IPS DF 4.7 (cell line): ENCODE measurements around the gene JMJD1C.

ENCODE experiments used
- DNase-seq: peaks from one replicate; pipeline ENCODE4 v3.0.0-alpha.2; 2013; ENCODE audit warnings: low spot score; ENCODE audit errors: extremely low read depth

Gene JMJD1C

GRCh38 chr10:63133821-63134557, 331.8 kb downstream of the JMJD1C start:
- no peak for DNase-seq

DNA sequence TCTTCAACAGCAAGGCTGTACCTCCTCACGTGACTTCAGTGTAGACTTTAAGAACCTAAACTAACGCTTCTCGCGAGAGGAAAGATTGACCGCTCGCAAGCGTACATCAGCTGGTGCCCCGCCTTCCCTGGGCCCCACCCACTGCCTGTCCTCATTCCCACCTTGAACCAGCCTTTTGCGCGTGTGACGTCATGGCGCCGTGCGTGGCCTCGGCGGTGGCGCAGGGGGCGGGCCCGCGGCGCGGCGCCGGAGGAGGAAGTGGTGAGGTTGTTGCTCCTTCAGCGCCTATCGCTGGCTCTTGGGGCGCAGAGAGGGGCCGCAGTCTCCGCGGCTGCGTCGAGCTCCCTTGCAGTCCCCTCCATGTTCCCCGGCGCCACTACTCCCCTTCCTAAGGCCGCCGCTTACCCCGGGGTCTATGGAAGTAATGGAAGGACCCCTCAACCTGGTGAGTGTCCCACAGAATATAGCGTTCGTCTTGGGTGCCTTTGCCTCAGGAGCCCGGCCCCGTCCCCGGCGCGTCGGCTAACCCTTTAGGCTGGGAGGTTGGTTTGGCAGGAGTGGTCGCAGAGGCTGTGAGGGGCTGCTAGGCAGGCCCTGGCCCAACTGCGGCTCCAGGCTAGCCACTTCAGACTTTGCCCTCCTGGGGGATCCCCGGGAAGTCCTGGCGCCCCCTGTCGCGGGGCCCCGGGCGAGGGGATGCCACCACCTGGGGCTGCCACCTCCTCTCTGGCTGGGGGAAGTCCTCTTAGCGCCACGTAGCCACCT, 332.5 kb downstream of the JMJD1C start, which contains the start of gene NRBF2:
NRBF2 (plus strand) TSS at position 273 of the 765 bp plus-strand sequence; CDS start at position 416, 143 bp downstream.
- peak; percentile 96 for DNase-seq

DNA sequence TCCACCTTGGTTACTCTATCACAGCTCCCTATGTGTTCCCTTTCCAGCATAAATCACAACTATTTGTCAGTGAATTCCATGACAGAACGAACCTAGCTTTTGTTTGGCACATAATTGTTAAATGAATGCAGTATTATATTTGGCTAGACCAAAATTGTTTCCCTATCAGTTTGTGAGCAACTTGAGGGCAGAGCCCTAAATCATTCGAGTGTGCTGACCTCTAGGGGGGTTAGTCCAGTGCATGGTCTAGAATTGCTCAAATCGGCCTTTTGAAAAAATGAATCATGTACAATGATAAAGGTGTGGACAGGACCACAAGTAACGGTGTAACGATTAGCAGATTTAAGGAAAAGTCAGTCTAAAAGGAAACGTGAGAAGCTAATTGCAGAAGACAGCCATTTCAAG, 333.1 kb downstream of the JMJD1C start:
- DNase-seq = no peak

DNA sequence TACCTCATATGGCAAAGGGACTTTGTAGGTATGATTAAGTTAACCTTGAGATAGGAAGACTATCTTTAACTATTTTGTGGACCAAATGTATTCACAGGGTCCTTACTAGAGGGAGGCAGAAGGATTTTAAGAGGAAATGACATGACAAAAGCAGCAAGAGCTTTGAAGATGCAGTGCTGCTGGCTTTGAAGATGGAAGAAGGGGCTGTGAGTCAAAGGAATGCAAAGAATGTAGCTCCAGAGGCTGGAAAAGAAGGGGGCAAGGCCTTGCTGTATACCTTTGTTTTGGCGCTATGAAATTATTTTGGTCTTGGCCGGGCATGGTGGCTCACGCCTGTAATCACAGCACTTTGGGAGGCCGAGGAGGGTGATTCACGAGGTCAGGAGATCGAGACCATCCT, 335.9 kb downstream of the JMJD1C start:
- DNase-seq = no peak

DNA sequence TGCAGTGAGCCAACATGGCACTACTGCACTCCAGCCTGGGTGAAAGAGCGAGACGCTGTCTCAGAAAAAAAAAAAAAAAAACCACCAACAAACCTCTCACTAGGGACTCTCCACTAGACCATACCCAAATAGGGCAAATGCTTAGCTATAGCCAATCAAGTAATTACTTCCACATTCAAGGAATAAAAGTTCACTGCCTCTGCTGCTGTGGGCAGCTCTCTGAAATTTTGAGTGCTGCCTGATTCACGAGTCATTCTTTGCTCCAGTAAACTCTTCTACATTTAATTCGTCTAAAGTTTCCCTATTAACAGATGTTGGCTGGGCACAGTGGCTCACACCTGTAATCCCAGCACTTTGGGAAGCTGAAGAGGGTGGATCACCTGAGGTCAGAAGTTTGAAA, 337.3 kb downstream of the JMJD1C start:
- no peak for DNase-seq

- no peak for DNase-seq
Measured at GRCh38 chr10:63125459-63125858, 340.3 kb downstream of the JMJD1C start.

- DNase-seq = no peak
Measured at GRCh38 chr10:63123727-63124362, 341.9 kb downstream of the JMJD1C start.

DNA sequence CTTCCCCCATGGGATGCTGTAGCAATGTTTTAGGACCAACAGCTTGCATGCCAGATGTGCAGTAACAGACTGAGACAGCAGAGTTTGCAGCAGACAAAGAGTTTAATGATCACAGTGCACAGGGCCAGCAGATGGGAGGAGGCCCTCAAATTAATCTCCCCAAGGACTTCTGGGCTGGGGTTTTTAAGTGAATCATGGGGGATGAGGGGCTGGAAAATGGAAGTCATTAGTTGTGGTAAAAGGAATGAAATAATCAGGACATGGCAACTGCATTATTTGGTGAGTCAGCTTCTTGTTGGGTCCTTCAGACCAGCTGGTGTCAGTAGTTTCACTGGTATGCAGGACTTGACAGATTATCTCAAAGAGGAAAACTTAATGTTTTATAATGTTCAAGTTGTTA, 345.2 kb downstream of the JMJD1C start:
- no peak for DNase-seq

GRCh38 chr10:63119041-63119440, 346.7 kb downstream of the JMJD1C start:
- DNase-seq = no peak
